SK-N-MC (cell line): Measurements from ENCODE around the gene PRDM16.

Experiments
- DNase-seq: peaks from one replicate; pipeline ENCODE4 v3.0.0-alpha.2; 2011; ENCODE audit warnings: low read depth, low spot score
- H3K27ac ChIP-seq: fragments of 200-600 bp; sonication (generic); 2 replicates; pipeline ENCODE4 v1.5.1; 2016; ENCODE audit warnings: mixed run types
- H3K36me3 ChIP-seq: fragments of 200-600 bp; sonication (generic); 2 replicates; pipeline ENCODE4 v1.6.1; 2017; ENCODE audit warnings: antibody characterized with exemption, low read length, mixed read lengths; ENCODE audit not compliant: insufficient read depth
- H3K4me3 ChIP-seq: fragments of 200-600 bp; sonication (generic); 2 replicates; pipeline ENCODE4 v1.5.1; 2016
- H3K9ac ChIP-seq: fragments of 200-600 bp; sonication (generic); 2 replicates; pipeline ENCODE4 v1.8.0; 2017; ENCODE audit warnings: mixed run types, mixed read lengths; ENCODE audit not compliant: insufficient read length
- H3K9me3 ChIP-seq: fragments of 200-600 bp; sonication (generic); 2 replicates; pipeline ENCODE4 v1.6.1; 2017; ENCODE audit warnings: low read depth, mild to moderate bottlenecking, antibody characterized with exemption, low read length, moderate library complexity, mixed read lengths
- EZH2 ChIP-seq: fragments of 200-600 bp; sonication (generic); IDR thresholded peaks from one replicate; pipeline ENCODE4 v1.6.1; 2017; ENCODE audit warnings: antibody characterized with exemption
- FOXP2 ChIP-seq: optimal IDR thresholded peaks from 2 replicates; pipeline ENCODE3; 2011; ENCODE audit warnings: mild to moderate bottlenecking, moderate library complexity; ENCODE audit not compliant: insufficient read depth; ENCODE audit errors: extremely low read length, control extremely low read depth
- POLR2AphosphoS5 ChIP-seq: IDR thresholded peaks from 2 replicates; pipeline ENCODE4 v1.6.1; 2012; ENCODE audit warnings: mild to moderate bottlenecking, low read depth, low read length, borderline replicate concordance

Gene PRDM16

DNA sequence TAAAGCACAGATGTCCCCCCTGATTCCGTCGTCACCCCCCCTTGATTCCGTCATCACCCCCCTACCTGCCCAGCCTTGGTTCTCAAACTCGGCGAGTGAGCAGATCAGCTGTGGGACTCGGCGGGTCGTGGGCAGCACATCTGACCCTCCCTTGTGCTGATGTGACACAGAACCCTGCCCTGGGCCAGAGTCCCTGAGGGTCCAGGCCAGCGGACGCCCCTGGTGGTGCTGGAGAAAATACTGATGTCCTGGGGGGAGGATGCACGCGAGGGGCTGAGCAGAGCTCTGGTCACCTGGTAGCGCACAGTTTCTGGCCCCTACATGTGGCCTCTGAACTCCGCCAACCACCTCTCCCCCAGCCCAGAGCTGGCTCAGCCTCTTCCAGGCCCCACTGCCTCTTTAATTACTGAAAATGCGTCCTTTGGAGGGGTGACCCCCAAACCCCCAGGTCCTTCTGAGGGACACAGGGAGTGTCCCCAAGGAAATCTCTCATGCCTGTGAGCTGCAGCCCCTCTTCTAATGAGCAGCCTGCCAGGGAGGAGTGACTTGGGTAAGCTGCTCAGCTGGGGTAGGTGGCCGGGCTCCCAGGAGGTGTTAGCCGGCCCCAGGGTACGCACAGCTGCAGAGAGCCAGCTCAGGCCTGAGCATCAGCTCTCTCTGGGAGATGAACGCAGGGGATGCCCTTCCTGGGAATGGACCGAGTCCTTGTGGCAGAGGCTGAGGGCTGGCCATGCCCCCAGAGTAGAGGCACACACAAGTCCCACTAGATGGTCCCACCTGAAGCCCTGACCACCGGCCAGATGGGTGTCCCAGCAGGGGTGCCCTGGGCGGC, 255.9 kb downstream of the PRDM16 start:
- Histone ChIP-seq H3K9me3 (no peaks in the 10 kb centered on the region), H3K9ac (no peak overlapping the region), H3K36me3 (no peaks in the 10 kb centered on the region), H3K27ac (no peak overlapping the region), H3K4me3 (no peak overlapping the region)
- no peak for TF ChIP-seq POLR2AphosphoS5
- no peak for TF ChIP-seq FOXP2
- TF ChIP-seq EZH2: no peak
- no peak for DNase-seq

DNA sequence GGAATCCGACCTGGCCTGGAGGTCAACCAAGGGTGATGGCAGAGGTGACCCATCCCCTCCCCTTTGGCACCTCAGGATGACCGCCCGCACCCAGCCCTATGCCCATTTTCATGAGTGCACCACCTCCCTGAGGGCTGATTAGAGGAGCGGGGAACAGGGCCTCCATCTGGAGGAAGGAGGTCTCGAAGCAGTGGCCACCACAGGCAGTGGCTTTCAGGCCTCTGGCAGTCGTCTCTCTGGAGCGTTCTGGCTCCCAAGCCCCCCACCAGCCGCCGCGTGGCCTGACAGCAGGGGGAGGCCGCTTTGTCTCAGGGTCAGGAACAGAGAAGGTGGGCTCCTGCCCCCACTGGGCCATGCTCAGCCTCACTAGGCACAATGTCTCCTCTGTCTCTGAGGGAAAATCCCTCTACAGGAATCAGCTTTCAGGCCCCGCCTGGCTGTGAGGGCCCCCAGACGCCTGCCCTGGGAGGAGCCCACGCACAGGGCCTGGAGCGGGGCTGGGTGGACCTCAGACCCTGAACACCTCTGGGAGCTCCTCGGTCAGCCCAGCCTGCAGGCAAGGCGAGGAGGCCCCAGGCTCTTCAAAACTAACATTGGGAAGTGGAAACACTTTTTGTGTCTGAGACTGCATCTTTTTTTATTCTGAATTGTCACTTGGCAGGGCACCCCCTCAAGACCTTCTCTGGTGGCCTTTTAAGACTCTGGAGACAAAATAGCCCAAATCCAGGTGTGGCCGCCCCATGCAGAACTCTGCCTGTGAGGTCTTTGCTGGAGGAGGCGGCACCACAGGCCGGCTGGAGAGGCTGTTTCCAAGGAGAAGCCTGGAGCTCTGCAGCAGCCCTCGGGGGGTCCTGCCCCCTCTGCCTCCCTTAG, 257.7 kb downstream of the PRDM16 start:
- H3K27ac ChIP-seq: no peak overlapping the region
- H3K36me3 ChIP-seq: no peaks in the 10 kb centered on the region
- DNase-seq: no peak
- no peak overlapping the region for H3K9ac ChIP-seq
- H3K9me3 ChIP-seq: no peaks in the 10 kb centered on the region
- H3K4me3 ChIP-seq: no peak overlapping the region
- no peak for TF ChIP-seq EZH2
- TF ChIP-seq FOXP2: no peak
- no peak for TF ChIP-seq POLR2AphosphoS5

DNA sequence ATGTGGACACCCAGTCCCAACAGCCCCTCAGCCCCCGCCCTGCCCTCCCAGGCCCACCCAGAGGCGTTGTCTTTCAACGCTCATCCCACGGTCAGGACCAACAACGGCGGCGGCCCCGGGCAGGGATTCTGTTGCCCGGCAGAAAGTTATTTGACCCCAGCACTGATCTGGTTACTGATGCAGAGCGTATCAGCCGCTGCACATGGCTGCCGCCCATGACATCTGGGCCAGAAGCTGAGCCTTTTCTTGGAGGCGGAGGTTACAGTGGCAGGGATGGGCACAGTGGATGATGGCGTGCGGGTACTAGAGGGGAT, 258.3 kb downstream of the PRDM16 start:
- H3K9me3 ChIP-seq: no peaks in the 10 kb centered on the region
- H3K27ac ChIP-seq: no peak overlapping the region
- no peak for DNase-seq
- TF ChIP-seq EZH2 (no peak), POLR2AphosphoS5 (no peak), FOXP2 (no peak)
- H3K9ac ChIP-seq: no peak overlapping the region
- no peaks in the 10 kb centered on the region for H3K36me3 ChIP-seq
- no peak overlapping the region for H3K4me3 ChIP-seq

DNA sequence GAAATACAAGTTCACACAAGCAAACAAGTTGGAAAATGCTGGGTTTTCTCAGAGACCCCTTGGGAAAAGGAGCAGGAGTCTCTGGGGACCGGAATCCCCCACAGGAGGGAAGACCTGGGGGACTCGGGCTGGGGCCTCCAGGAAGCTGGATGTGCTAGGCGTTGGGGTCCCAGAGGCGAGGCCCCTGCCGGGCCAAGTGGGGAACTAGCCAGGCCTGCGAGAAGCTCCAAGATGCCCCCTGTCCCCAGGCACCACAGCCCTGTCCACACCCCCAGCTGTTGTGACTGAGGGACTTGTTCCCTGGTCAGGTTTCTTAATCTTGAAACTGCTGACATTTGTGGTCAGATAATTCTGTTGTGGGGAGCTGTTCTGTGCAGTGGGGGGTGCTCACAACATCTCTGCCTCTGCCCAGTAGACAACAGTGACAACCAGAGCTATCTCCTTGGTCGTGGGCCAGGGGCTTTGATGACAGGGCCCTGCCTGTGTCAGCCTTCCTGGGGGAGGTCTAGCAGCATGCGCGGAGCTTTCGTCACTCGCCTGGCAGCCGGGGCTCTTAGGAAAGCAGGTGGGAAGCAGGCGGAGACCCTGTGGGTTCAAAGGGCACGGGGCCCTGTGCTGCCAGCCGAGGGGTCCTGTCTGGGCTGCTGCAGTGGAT, 259.1 kb downstream of the PRDM16 start:
- Histone ChIP-seq H3K4me3 (no peak overlapping the region), H3K9me3 (no peaks in the 10 kb centered on the region), H3K9ac (no peak overlapping the region), H3K27ac (no peak overlapping the region), H3K36me3 (no peaks in the 10 kb centered on the region)
- TF ChIP-seq FOXP2 (no peak), POLR2AphosphoS5 (no peak), EZH2 (no peak)
- no peak for DNase-seq

DNA sequence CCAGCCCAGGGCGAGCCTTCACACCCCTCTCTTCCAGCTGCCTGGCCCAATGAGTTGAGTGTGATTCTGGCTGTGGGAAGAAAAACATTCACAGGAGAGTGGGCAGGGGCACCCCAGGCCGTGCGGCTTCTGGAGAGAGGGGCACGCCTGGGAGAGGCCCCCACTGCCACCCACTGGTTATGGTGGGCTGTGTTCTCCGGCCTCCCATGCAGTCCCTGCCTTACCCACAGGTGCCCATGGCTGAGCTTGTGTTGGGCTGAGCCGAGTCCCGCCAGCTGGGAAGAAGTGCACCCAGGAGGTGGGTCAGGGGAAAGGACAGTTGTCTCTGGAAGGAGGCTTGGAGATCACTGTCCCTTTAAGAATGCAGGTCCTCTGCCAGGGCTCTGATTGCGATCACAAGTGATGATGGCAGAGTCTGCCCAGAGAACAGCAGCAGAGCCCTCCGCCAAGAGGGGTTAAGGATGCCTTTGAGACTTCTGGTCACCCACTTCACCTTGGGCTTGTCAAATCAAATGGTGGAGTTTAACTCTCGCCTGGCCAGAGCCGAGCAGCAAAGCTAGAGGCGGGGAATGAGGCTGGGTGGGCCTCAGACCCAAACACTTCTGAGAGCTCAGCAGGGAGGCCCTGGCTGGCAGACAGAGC, 260.8 kb downstream of the PRDM16 start:
- no peak overlapping the region for H3K4me3 ChIP-seq
- no peak overlapping the region for H3K9ac ChIP-seq
- no peak for TF ChIP-seq POLR2AphosphoS5
- TF ChIP-seq EZH2: no peak
- no peak for TF ChIP-seq FOXP2
- H3K36me3 ChIP-seq: no peaks in the 10 kb centered on the region
- no peaks in the 10 kb centered on the region for H3K9me3 ChIP-seq
- no peak overlapping the region for H3K27ac ChIP-seq
- no peak for DNase-seq

DNA sequence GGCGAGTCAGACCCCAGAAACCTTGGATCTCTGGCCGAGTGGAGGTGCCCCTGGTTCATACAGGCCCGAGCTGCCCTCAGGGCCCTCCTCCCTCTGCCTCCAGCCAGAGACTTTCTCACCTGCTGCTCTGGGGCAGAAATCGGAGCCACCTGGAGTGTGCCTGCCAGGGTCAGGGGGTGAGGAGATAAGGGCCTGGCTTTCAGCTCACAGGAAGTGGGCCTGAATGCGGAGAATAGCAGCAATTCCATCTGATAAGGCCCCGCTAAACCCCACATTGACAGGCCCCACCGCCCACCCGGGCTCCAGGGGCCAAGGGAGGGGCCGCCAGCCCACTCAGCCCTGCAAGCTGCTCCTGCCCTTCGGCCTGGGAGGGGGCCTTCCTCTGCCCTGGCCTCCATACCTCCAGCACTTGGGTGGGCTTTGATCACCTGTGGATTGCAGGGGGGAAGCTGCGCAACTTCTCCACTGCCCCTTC, 261.8 kb downstream of the PRDM16 start:
- TF ChIP-seq POLR2AphosphoS5: no peak
- no peak for TF ChIP-seq EZH2
- no peak for TF ChIP-seq FOXP2
- no peaks in the 10 kb centered on the region for H3K36me3 ChIP-seq
- no peaks in the 10 kb centered on the region for H3K9me3 ChIP-seq
- DNase-seq: no peak
- H3K27ac ChIP-seq: no peak overlapping the region
- H3K4me3 ChIP-seq: no peak overlapping the region
- no peak overlapping the region for H3K9ac ChIP-seq

DNA sequence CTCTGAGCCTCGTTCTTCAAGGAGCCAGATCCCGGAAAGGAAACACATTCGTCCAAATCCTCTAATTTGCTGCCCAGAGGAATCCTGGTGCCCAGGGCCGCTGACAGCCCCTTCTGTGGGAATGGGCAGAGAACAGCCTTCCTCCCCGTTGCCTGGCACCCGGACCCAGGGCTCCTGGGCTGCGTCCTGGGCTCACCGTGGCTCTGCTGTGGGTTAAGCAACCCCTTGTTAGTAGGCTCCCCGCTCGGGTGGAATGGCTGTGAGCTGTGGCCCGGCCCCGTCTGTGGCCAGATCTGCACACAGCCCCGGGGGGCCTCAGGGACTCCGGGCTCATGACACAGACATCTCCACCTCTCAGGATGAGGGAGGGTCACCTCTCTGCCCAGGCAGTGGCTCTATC, 262.6 kb downstream of the PRDM16 start:
- no peak overlapping the region for H3K4me3 ChIP-seq
- H3K27ac ChIP-seq: no peak overlapping the region
- no peak overlapping the region for H3K9ac ChIP-seq

DNA sequence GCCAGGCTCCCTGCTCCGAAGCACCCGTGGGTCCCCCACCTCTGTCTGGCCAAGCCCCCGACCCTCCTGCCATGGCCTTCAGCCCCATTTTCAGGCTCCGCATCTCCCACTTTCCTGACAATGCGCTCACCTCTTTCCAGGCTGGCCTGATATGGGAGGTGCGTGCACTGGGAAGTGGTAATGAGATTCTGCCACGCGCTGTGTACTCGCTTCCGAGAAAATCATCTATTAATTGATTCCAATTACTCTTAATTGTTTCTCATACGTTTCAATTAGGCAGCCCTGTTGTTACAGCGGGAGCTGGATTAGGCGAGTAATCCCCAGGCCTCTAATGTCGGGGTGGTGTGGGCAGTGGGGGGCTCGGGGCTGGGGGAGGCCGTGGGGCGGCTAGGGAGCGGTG, 263.0 kb downstream of the PRDM16 start:
- Histone ChIP-seq H3K9ac (no peak overlapping the region), H3K4me3 (no peak overlapping the region), H3K9me3 (no peaks in the 10 kb centered on the region), H3K27ac (no peak overlapping the region), H3K36me3 (no peaks in the 10 kb centered on the region)
- TF ChIP-seq FOXP2 (no peak), EZH2 (no peak), POLR2AphosphoS5 (no peak)
- no peak for DNase-seq

More for the DNA sequence above, 262.6 kb downstream of the PRDM16 start:
- no peak for DNase-seq
- TF ChIP-seq EZH2: no peak
- no peak for TF ChIP-seq POLR2AphosphoS5
- no peak for TF ChIP-seq FOXP2
- no peaks in the 10 kb centered on the region for H3K36me3 ChIP-seq
- H3K9me3 ChIP-seq: no peaks in the 10 kb centered on the region
